Measurements from ENCODE around the gene FBXL3.

The FBXL3 gene

GRCh38 chr13:77001540-77001939, 25.4 kb downstream of the FBXL3 start:
- no peak overlapping the region for H3K4me3 ChIP-seq (replicated peaks; ENCODE audit: low read depth, low read length)
- TF ChIP-seq CTCF (IDR thresholded peaks at IDR 0.05; ENCODE audit: low read length, missing control alignments), result no peak
- DNase-seq (ENCODE audit: low read depth), result no peak

GRCh38 chr13:77000475-77000874, 26.5 kb downstream of the FBXL3 start:
- no peak for TF ChIP-seq CTCF (IDR thresholded peaks at IDR 0.05; ENCODE audit: low read length, missing control alignments)
- peak; percentile 46 for DNase-seq (ENCODE audit: low read depth)

GRCh38 chr13:76994281-76994680, 32.7 kb downstream of the FBXL3 start:
- no peak for DNase-seq (ENCODE audit: low read depth)
- H3K4me3 ChIP-seq (replicated peaks; ENCODE audit: low read depth, low read length), result no peak overlapping the region
- no peak for TF ChIP-seq CTCF (IDR thresholded peaks at IDR 0.05; ENCODE audit: low read length, missing control alignments)

More at GRCh38 chr13:77000475-77000874, 26.5 kb downstream of the FBXL3 start:
- H3K4me3 ChIP-seq (replicated peaks; ENCODE audit: low read depth, low read length), result no peak overlapping the region

- no peak for TF ChIP-seq CTCF (IDR thresholded peaks at IDR 0.05; ENCODE audit: low read length, missing control alignments)
- H3K4me3 ChIP-seq (replicated peaks; ENCODE audit: low read depth, low read length), result peak overlapping the region; percentile 91
These were observed 33.5 kb downstream of the FBXL3 start for GRCh38 chr13:76993473-76993872.

GRCh38 chr13:76993021-76993420, 33.9 kb downstream of the FBXL3 start:
- peak; percentile 24 for DNase-seq (ENCODE audit: low read depth)

More at GRCh38 chr13:76993473-76993872, 33.5 kb downstream of the FBXL3 start:
- DNase-seq (ENCODE audit: low read depth), result no peak

GRCh38 chr13:76992548-76993001, 34.4 kb downstream of the FBXL3 start:
- DNase-seq (ENCODE audit: low read depth), result peak; percentile 27
- no peak for TF ChIP-seq CTCF (IDR thresholded peaks at IDR 0.05; ENCODE audit: low read length, missing control alignments)
- H3K4me3 ChIP-seq (replicated peaks; ENCODE audit: low read depth, low read length), result peak overlapping the region; percentile 91

More at GRCh38 chr13:76993021-76993420, 33.9 kb downstream of the FBXL3 start:
- peak overlapping the region; percentile 91 for H3K4me3 ChIP-seq (replicated peaks; ENCODE audit: low read depth, low read length)
- TF ChIP-seq CTCF (IDR thresholded peaks at IDR 0.05; ENCODE audit: low read length, missing control alignments), result no peak
